ENCODE measurements around the gene SORCS2. TPM values are rescaled to one million over a fixed set of nuclear protein-coding genes. Genes with fewer than 3 reads are reported as not detected.

SORCS2 gene
- total RNA-seq, 1 donor from 2014 or later: 7.2 TPM

GRCh38 chr4:7607156-7607910 lies 415.0 kb downstream of the SORCS2 start:
- DNase-seq (no peak), ATAC-seq (no peak)
- Histone ChIP-seq H3K36me3 (no peaks in the 10 kb centered on the region), H3K4me3 (no peak overlapping the region), H3K9me3 (peaks cover 4% of the 10 kb centered on the region), H3K27me3 (no peaks in the 10 kb centered on the region), H3K4me1 (no peaks in the 10 kb centered on the region), H3K27ac (no peak overlapping the region)
- intact Hi-C loops (cut with DNase I): no loop called here
- no peak for TF ChIP-seq CTCF (IDR thresholded peaks at IDR 0.05)

- intact Hi-C loops (cut with DNase I): no loop called here
- no peaks in the 10 kb centered on the region for H3K27me3 ChIP-seq
- H3K27ac ChIP-seq: no peak overlapping the region
- H3K36me3 ChIP-seq: no peaks in the 10 kb centered on the region
- no peak for ATAC-seq
- no peak for TF ChIP-seq CTCF (IDR thresholded peaks at IDR 0.05)
- no peaks in the 10 kb centered on the region for H3K4me1 ChIP-seq
- DNase-seq: no peak
- peaks cover 4% of the 10 kb centered on the region for H3K9me3 ChIP-seq
- H3K4me3 ChIP-seq: no peak overlapping the region
These were observed 415.7 kb downstream of the SORCS2 start for GRCh38 chr4:7608046-7608445.

GRCh38 chr4:7609316-7609715 lies 417.0 kb downstream of the SORCS2 start:
- intact Hi-C loops (cut with DNase I): no loop called here

GRCh38 chr4:7610022-7610670 lies 417.8 kb downstream of the SORCS2 start:
- no peak overlapping the region for H3K27ac ChIP-seq
- H3K36me3 ChIP-seq: no peaks in the 10 kb centered on the region
- no peaks in the 10 kb centered on the region for H3K4me1 ChIP-seq
- DNase-seq (no peak), ATAC-seq (no peak)
- no peaks in the 10 kb centered on the region for H3K27me3 ChIP-seq
- TF ChIP-seq CTCF (IDR thresholded peaks at IDR 0.05): no peak
- no peak overlapping the region for H3K4me3 ChIP-seq
- no peaks in the 10 kb centered on the region for H3K9me3 ChIP-seq
- intact Hi-C loops (cut with DNase I): no loop called here

More at GRCh38 chr4:7609316-7609715, 417.0 kb downstream of the SORCS2 start:
- no peaks in the 10 kb centered on the region for H3K27me3 ChIP-seq
- H3K36me3 ChIP-seq: no peaks in the 10 kb centered on the region
- ATAC-seq (no peak), DNase-seq (no peak)
- peaks cover 4% of the 10 kb centered on the region for H3K9me3 ChIP-seq
- no peak overlapping the region for H3K27ac ChIP-seq
- no peak overlapping the region for H3K4me3 ChIP-seq
- TF ChIP-seq CTCF (IDR thresholded peaks at IDR 0.05): no peak
- H3K4me1 ChIP-seq: no peaks in the 10 kb centered on the region

GRCh38 chr4:7610841-7611240 lies 418.5 kb downstream of the SORCS2 start:
- Histone ChIP-seq H3K27ac (no peak overlapping the region), H3K27me3 (no peaks in the 10 kb centered on the region), H3K4me3 (no peak overlapping the region), H3K9me3 (no peaks in the 10 kb centered on the region), H3K36me3 (no peaks in the 10 kb centered on the region), H3K4me1 (no peaks in the 10 kb centered on the region)
- intact Hi-C loops (cut with DNase I): no loop called here
- TF ChIP-seq CTCF (IDR thresholded peaks at IDR 0.05): no peak
- ATAC-seq: no peak
- no peak for DNase-seq
